GM23338 (cell line): ENCODE measurements around the gene GNPTAB. TPM values are rescaled to one million over a fixed set of nuclear protein-coding genes. Genes with fewer than 3 reads are reported as not detected.

Experiments
- ATAC-seq: fragments of 200-7000 bp; cut with Tn5 transposase; 3 replicates; pipeline ENCODE4 v1.9.1; 2020
- DNase-seq: peaks from one replicate; pipeline ENCODE4 v3.0.0-alpha.2; 2015; ENCODE audit warnings: low spot score
- H2AFZ ChIP-seq: fragments of 200-600 bp; sonication (generic); 2 replicates; pipeline ENCODE4 v1.8.0; 2016; ENCODE audit warnings: antibody characterized with exemption, mild to moderate bottlenecking, moderate library complexity
- H3F3A ChIP-seq: fragments of 200-600 bp; sonication (generic); replicated peaks from 2 replicates; pipeline ENCODE4 v1.8.0; 2017; ENCODE audit warnings: antibody characterized with exemption, mixed run types, low read depth
- H3K27ac ChIP-seq: fragments of 200-600 bp; sonication (generic); 2 replicates; pipeline ENCODE4 v1.6.1; 2016; ENCODE audit warnings: low read depth
- H3K27me3 ChIP-seq: fragments of 200-600 bp; sonication (generic); 2 replicates; pipeline ENCODE4 v1.8.0; 2016; ENCODE audit warnings: mild to moderate bottlenecking, mixed run types, moderate library complexity; ENCODE audit not compliant: insufficient read depth
- H3K36me3 ChIP-seq: fragments of 200-600 bp; sonication (generic); 2 replicates; pipeline ENCODE4 v1.8.0; 2016; ENCODE audit warnings: mild to moderate bottlenecking; ENCODE audit not compliant: insufficient read depth
- H3K4me1 ChIP-seq: fragments of 200-600 bp; sonication (generic); 2 replicates; pipeline ENCODE4 v1.8.0; 2016; ENCODE audit warnings: mild to moderate bottlenecking, moderate library complexity; ENCODE audit not compliant: insufficient read depth
- H3K4me2 ChIP-seq: fragments of 200-600 bp; sonication (generic); 2 replicates; pipeline ENCODE4 v1.7.1; 2017; ENCODE audit warnings: mixed run types
- H3K4me3 ChIP-seq: fragments of 200-600 bp; sonication (generic); 2 replicates; pipeline ENCODE4 v1.6.1; 2016; ENCODE audit warnings: mixed run types
- H3K79me2 ChIP-seq: fragments of 200-600 bp; sonication (generic); replicated peaks from 2 replicates; pipeline ENCODE4 v1.8.0; 2017; ENCODE audit warnings: mild to moderate bottlenecking; ENCODE audit not compliant: insufficient read depth
- H3K9me2 ChIP-seq: fragments of 200-600 bp; sonication (generic); 2 replicates; pipeline ENCODE4 v1.8.0; 2017; ENCODE audit not compliant: insufficient read depth
- H4K20me1 ChIP-seq: fragments of 200-600 bp; sonication (generic); replicated peaks from 2 replicates; pipeline ENCODE4 v1.8.0; 2017; ENCODE audit warnings: mild to moderate bottlenecking; ENCODE audit not compliant: insufficient read depth
- H3K27ac Mint-ChIP-seq: 2 replicates; pipeline ENCODE4 v1.8.0; 2020; ENCODE audit warnings: inconsistent platforms, mild to moderate bottlenecking, moderate library complexity, mixed read lengths
- H3K27me3 Mint-ChIP-seq: 3 replicates; pipeline ENCODE4 v1.8.0; 2022; ENCODE audit warnings: low read depth, mild to moderate bottlenecking, moderate library complexity, mixed read lengths, inconsistent platforms; ENCODE audit not compliant: insufficient read depth, poor library complexity
- H3K36me3 Mint-ChIP-seq: 3 replicates; pipeline ENCODE4 v1.8.0; 2021; ENCODE audit warnings: low read depth, mild to moderate bottlenecking, inconsistent platforms, moderate library complexity, mixed read lengths
- H3K4me1 Mint-ChIP-seq: 3 replicates; pipeline ENCODE4 v1.8.0; 2020; ENCODE audit warnings: mild to moderate bottlenecking, inconsistent platforms, mixed read lengths
- H3K4me3 Mint-ChIP-seq: 3 replicates; pipeline ENCODE4 v1.8.0; 2021; ENCODE audit warnings: moderate library complexity, mild to moderate bottlenecking, inconsistent platforms, mixed read lengths
- H3K9me3 Mint-ChIP-seq: 3 replicates; pipeline ENCODE4 v1.8.0; 2020; ENCODE audit warnings: moderate library complexity, mild to moderate bottlenecking, inconsistent platforms, mixed read lengths
- CREB1 ChIP-seq: fragments of 250-450 bp; sonication (Bioruptor Pico); IDR thresholded peaks from 2 replicates; pipeline ENCODE4 v1.5.0; 2020; ENCODE audit warnings: low read depth, mild to moderate bottlenecking, moderate library complexity
- EZH2 ChIP-seq: fragments of 200-600 bp; sonication (generic); IDR thresholded peaks from one replicate; pipeline ENCODE4 v1.8.0; 2017; ENCODE audit warnings: antibody characterized with exemption, mild to moderate bottlenecking, low read depth; ENCODE audit not compliant: unreplicated experiment
- JUNB ChIP-seq: IDR thresholded peaks from one replicate; pipeline ENCODE4 v1.6.1; 2016; ENCODE audit warnings: antibody characterized with exemption; ENCODE audit not compliant: unreplicated experiment
- NANOG ChIP-seq: IDR thresholded peaks from 2 replicates; pipeline ENCODE4 v1.6.1; 2016; ENCODE audit warnings: antibody characterized with exemption, borderline replicate concordance
- STAT1 ChIP-seq: IDR thresholded peaks from one replicate; pipeline ENCODE4 v1.6.1; 2016; ENCODE audit warnings: antibody characterized with exemption; ENCODE audit not compliant: unreplicated experiment
- ZNF331 ChIP-seq: fragments of 250-450 bp; sonication (Bioruptor Pico); IDR thresholded peaks from 2 replicates; pipeline ENCODE4 v1.5.0; 2020; ENCODE audit warnings: low read depth, mild to moderate bottlenecking, moderate library complexity
- polyA plus RNA-seq: library from polyadenylated mRNA; unstranded; fragments of >200 nt; fragmentation: Nextera tagmentation; extraction: Ambion mirVana; gene quantifications from 2 replicates; pipeline ENCODE4 v1.2.1, GENCODE V29; 2016
- total RNA-seq: library from RNA; depleted of rRNA; stranded (reverse); fragments of >200 nt; shearing (Covaris generic); gene quantifications from 2 replicates; pipeline ENCODE4 v1.2.3, GENCODE V29; 2014
- TF ChIP-seq, protein P1 (sequence below): fragments of 250-450 bp; sonication (Bioruptor Pico); IDR thresholded peaks from 2 replicates; pipeline ENCODE4 v1.5.0; 2020; ENCODE audit warnings: mild to moderate bottlenecking, moderate library complexity

Gene GNPTAB
- total and polyA plus RNA-seq, 2 experiments from 2014 or later, result 23.6 to 58.3 TPM

DNA sequence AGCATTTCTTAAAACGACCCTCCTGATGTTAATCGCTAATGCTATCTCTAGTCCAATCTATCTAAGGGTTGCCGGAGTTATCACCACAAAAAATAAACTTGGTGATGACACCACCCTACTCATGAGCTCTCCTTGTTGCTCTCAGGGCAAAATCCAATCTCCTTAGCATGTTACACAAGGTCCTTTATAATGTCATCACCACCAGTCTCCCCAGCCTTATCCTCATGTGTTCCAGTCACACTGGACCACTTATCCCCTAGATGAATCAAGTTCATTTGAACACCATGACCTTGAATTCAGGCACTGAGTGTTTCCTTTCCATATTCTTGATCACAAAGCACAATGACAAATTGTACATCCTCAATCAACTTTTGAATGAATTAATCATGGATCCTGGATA, 27.6 kb upstream of the GNPTAB start:
- H3K4me2 ChIP-seq, result no peak overlapping the region
- H3K4me3 Mint-ChIP-seq, result no peak overlapping the region
- H3K27ac ChIP-seq, result no peak overlapping the region
- H3K36me3 Mint-ChIP-seq, result no peaks in the 10 kb centered on the region
- H3K79me2 ChIP-seq, result no peaks in the 10 kb centered on the region
- no peaks in the 10 kb centered on the region for H4K20me1 ChIP-seq
- no peaks in the 10 kb centered on the region for H3F3A ChIP-seq
- H3K4me3 ChIP-seq, result no peak overlapping the region
- H3K27ac Mint-ChIP-seq, result no peak overlapping the region
- DNase-seq, result no peak
- H3K4me1 Mint-ChIP-seq, result no peaks in the 10 kb centered on the region; the same call in 2 of the 3 replicates
- no peaks in the 10 kb centered on the region for H3K4me1 ChIP-seq
- no peak overlapping the region for H2AFZ ChIP-seq
- H3K9me3 Mint-ChIP-seq, result no peaks in the 10 kb centered on the region; the same call in 2 of the 3 replicates
- H3K36me3 ChIP-seq, result no peaks in the 10 kb centered on the region
- TF ChIP-seq EZH2, result no peak
- no peak for TF ChIP-seq ZNF331
- no peak for TF ChIP-seq STAT1
- TF ChIP-seq, protein P1, sequence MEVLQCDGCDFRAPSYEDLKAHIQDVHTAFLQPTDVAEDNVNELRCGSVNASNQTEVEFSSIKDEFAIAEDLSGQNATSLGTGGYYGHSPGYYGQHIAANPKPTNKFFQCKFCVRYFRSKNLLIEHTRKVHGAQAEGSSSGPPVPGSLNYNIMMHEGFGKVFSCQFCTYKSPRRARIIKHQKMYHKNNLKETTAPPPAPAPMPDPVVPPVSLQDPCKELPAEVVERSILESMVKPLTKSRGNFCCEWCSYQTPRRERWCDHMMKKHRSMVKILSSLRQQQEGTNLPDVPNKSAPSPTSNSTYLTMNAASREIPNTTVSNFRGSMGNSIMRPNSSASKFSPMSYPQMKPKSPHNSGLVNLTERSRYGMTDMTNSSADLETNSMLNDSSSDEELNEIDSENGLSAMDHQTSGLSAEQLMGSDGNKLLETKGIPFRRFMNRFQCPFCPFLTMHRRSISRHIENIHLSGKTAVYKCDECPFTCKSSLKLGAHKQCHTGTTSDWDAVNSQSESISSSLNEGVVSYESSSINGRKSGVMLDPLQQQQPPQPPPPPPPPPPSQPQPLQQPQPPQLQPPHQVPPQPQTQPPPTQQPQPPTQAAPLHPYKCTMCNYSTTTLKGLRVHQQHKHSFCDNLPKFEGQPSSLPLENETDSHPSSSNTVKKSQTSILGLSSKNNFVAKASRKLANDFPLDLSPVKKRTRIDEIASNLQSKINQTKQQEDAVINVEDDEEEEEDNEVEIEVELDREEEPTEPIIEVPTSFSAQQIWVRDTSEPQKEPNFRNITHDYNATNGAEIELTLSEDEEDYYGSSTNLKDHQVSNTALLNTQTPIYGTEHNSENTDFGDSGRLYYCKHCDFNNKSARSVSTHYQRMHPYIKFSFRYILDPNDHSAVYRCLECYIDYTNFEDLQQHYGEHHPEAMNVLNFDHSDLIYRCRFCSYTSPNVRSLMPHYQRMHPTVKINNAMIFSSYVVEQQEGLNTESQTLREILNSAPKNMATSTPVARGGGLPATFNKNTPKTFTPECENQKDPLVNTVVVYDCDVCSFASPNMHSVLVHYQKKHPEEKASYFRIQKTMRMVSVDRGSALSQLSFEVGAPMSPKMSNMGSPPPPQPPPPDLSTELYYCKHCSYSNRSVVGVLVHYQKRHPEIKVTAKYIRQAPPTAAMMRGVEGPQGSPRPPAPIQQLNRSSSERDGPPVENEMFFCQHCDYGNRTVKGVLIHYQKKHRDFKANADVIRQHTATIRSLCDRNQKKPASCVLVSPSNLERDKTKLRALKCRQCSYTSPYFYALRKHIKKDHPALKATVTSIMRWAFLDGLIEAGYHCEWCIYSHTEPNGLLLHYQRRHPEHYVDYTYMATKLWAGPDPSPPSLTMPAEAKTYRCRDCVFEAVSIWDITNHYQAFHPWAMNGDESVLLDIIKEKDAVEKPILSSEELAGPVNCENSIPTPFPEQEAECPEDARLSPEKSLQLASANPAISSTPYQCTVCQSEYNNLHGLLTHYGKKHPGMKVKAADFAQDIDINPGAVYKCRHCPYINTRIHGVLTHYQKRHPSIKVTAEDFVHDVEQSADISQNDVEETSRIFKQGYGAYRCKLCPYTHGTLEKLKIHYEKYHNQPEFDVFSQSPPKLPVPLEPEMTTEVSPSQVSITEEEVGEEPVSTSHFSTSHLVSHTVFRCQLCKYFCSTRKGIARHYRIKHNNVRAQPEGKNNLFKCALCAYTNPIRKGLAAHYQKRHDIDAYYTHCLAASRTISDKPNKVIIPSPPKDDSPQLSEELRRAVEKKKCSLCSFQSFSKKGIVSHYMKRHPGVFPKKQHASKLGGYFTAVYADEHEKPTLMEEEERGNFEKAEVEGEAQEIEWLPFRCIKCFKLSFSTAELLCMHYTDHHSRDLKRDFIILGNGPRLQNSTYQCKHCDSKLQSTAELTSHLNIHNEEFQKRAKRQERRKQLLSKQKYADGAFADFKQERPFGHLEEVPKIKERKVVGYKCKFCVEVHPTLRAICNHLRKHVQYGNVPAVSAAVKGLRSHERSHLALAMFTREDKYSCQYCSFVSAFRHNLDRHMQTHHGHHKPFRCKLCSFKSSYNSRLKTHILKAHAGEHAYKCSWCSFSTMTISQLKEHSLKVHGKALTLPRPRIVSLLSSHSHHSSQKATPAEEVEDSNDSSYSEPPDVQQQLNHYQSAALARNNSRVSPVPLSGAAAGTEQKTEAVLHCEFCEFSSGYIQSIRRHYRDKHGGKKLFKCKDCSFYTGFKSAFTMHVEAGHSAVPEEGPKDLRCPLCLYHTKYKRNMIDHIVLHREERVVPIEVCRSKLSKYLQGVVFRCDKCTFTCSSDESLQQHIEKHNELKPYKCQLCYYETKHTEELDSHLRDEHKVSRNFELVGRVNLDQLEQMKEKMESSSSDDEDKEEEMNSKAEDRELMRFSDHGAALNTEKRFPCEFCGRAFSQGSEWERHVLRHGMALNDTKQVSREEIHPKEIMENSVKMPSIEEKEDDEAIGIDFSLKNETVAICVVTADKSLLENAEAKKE (CRISPR knock-in tag), result no peak
- TF ChIP-seq CREB1 (CRISPR knock-in tag), result no peak
- TF ChIP-seq JUNB, result no peak
- no peak for TF ChIP-seq NANOG
- H3K27me3 ChIP-seq, result no peaks in the 10 kb centered on the region
- ATAC-seq, result no peak
- no peaks in the 10 kb centered on the region for H3K27me3 Mint-ChIP-seq
- H3K9me2 ChIP-seq, result no peaks in the 10 kb centered on the region

DNA sequence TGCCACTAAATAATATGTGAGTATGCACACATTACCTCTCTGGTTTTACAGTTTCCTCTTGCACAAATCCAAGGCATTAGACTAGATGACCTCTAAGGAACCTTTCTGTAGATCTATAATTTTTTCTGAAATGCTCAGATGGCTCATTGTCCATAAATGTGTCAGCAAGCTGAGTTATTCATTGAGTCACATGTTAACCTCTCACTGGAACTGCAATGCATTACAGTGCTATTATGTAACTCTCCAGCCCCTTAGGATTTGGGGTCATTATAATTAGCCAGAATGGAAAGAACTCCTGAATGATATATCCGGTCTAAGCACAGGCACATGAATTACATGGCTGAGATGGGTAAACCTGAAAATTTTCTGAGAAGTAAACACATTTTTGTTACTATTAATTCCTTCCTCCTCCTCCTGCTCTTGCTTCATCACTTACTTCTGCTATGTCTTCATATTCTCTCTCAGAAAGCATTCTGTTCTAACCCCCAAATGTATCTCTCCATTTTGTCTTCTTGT, 26.3 kb upstream of the GNPTAB start:
- Histone ChIP-seq H4K20me1 (no peaks in the 10 kb centered on the region), H3K4me3 (no peak overlapping the region), H3K27ac (no peak overlapping the region), H3K4me2 (no peak overlapping the region), H3K79me2 (no peaks in the 10 kb centered on the region), H2AFZ (no peak overlapping the region), H3K36me3 (no peaks in the 10 kb centered on the region), H3K9me2 (no peaks in the 10 kb centered on the region), H3F3A (no peaks in the 10 kb centered on the region), H3K27me3 (no peaks in the 10 kb centered on the region), H3K4me1 (no peaks in the 10 kb centered on the region)
- Mint-ChIP-seq H3K4me1 (no peaks in the 10 kb centered on the region), H3K4me3 (no peak overlapping the region), H3K9me3 (no peaks in the 10 kb centered on the region), H3K27ac (no peak overlapping the region), H3K36me3 (no peaks in the 10 kb centered on the region), H3K27me3 (no peaks in the 10 kb centered on the region)
- ATAC-seq (no peak), DNase-seq (no peak)
- no peak for TF ChIP-seq NANOG
- TF ChIP-seq, protein P1 (CRISPR knock-in tag), result no peak
